ENCODE measurements around the gene METAP1D.

The METAP1D gene

GRCh38 chr2:171999161-171999560, 592 bp upstream of the METAP1D start:
- DNase-seq, result no peak

GRCh38 chr2:172000696-172001361, 1.1 kb downstream of the METAP1D start:
- no peak for DNase-seq

- no peak for DNase-seq
These were observed 7.6 kb downstream of the METAP1D start for GRCh38 chr2:172007372-172007771.

- DNase-seq, result no peak
These were observed 10.1 kb downstream of the METAP1D start for GRCh38 chr2:172009823-172010222.

GRCh38 chr2:172011812-172012575, 12.2 kb downstream of the METAP1D start:
- DNase-seq, result peak; percentile 13

GRCh38 chr2:172012677-172013391, 13.1 kb downstream of the METAP1D start:
- DNase-seq, result no peak

GRCh38 chr2:172013396-172013795, 13.6 kb downstream of the METAP1D start:
- DNase-seq, result no peak

GRCh38 chr2:172021074-172021931, 21.6 kb downstream of the METAP1D start:
- no peak for DNase-seq

GRCh38 chr2:172021955-172022354, 22.2 kb downstream of the METAP1D start:
- no peak for DNase-seq

GRCh38 chr2:172031536-172031935, 31.8 kb downstream of the METAP1D start:
- DNase-seq, result no peak

GRCh38 chr2:172038121-172038520, 38.4 kb downstream of the METAP1D start:
- no peak for DNase-seq

GRCh38 chr2:172038604-172039003, 38.9 kb downstream of the METAP1D start:
- no peak for DNase-seq

GRCh38 chr2:172039011-172039704, 39.4 kb downstream of the METAP1D start:
- no peak for DNase-seq

GRCh38 chr2:172040311-172040710, 40.6 kb downstream of the METAP1D start:
- DNase-seq, result no peak

GRCh38 chr2:172046080-172046678, 46.4 kb downstream of the METAP1D start:
- no peak for DNase-seq

GRCh38 chr2:172046866-172047565, 47.3 kb downstream of the METAP1D start:
- DNase-seq, result no peak

GRCh38 chr2:172047566-172048507, 48.1 kb downstream of the METAP1D start:
- DNase-seq, result no peak

GRCh38 chr2:172048508-172049503, 49.1 kb downstream of the METAP1D start:
- no peak for DNase-seq

Measured in CD4-positive, alpha-beta T cell treated with Interleukin-12 subunit alpha and Interleukin-12 subunit beta, for 1 hour (primary cell).